ENCODE results near the gene ART4.
A peak's percentile ranks its signal among the peaks of the same experiment; 100 is the strongest.

Gene ART4

DNA sequence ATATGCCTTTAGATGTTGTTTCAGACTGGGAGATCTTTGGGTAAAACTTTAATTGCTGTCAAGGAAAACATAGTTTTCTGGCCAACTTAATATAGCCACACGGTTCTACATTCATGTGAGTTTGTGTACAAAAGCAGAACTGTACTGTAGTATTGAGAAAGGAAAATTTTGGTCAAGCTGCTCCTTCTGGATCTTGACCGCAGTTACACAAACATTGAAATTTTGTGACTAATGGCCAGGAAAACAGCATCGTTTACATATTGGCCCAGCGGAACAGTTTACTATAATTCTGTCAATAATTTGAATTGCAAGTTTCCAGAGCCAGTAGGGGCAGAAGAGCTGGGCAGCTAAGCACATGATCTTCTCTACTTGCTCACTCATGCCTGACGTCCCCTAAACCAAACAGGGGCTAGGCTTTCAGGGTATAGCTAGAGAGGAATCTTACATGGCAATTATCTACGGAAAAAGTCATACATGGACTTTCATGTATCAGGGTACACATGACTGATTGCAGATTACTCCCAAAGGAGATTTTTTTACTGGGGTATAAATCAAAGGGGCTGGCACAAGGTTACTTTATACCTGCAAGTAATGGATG is 11.4 kb upstream of the ART4 start:
- no peak overlapping the region for H3K4me3 ChIP-seq (ENCODE audit: low read depth, low read length)
- TF ChIP-seq, protein P1, sequence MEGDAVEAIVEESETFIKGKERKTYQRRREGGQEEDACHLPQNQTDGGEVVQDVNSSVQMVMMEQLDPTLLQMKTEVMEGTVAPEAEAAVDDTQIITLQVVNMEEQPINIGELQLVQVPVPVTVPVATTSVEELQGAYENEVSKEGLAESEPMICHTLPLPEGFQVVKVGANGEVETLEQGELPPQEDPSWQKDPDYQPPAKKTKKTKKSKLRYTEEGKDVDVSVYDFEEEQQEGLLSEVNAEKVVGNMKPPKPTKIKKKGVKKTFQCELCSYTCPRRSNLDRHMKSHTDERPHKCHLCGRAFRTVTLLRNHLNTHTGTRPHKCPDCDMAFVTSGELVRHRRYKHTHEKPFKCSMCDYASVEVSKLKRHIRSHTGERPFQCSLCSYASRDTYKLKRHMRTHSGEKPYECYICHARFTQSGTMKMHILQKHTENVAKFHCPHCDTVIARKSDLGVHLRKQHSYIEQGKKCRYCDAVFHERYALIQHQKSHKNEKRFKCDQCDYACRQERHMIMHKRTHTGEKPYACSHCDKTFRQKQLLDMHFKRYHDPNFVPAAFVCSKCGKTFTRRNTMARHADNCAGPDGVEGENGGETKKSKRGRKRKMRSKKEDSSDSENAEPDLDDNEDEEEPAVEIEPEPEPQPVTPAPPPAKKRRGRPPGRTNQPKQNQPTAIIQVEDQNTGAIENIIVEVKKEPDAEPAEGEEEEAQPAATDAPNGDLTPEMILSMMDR (IDR thresholded peaks at IDR 0.05; ENCODE audit: low read depth, low read length, missing control alignments): no peak
- no peak for DNase-seq (ENCODE audit: low read depth)

- H3K4me3 ChIP-seq (ENCODE audit: low read depth, low read length): no peak overlapping the region
- TF ChIP-seq, protein P1 (IDR thresholded peaks at IDR 0.05; ENCODE audit: low read depth, low read length, missing control alignments): no peak
- DNase-seq (ENCODE audit: low read depth): no peak
These were observed 10.6 kb upstream of the ART4 start for GRCh38 chr12:14853961-14854360.

DNA sequence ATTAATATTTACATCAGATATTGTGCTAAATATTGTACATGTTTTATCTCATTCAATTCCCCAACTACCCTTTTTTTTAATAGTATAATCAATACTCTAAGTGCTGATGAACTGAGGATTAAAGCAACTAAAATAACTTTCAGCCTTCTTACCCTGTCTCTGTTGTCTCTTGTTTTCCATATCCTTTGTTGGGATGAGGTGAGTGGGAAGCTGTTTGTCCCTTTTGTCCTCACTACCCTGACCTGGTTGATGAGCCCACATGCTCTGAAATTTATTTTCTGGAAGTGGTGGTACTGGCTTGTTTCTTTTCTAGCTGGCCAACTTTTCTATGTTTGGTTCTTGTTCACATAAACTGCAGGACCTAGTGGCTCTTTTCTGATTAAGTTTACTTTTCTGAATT is 9.6 kb upstream of the ART4 start:
- TF ChIP-seq, protein P1 (IDR thresholded peaks at IDR 0.05; ENCODE audit: low read depth, low read length, missing control alignments): no peak
- no peak overlapping the region for H3K4me3 ChIP-seq (ENCODE audit: low read depth, low read length)
- no peak for DNase-seq (ENCODE audit: low read depth)

- TF ChIP-seq, protein P1 (IDR thresholded peaks at IDR 0.05; ENCODE audit: low read depth, low read length, missing control alignments): no peak
- DNase-seq (ENCODE audit: low read depth): peak; percentile 41
- H3K4me3 ChIP-seq (ENCODE audit: low read depth, low read length): no peak overlapping the region
These were observed 7.8 kb upstream of the ART4 start for GRCh38 chr12:14850929-14851663.

DNA sequence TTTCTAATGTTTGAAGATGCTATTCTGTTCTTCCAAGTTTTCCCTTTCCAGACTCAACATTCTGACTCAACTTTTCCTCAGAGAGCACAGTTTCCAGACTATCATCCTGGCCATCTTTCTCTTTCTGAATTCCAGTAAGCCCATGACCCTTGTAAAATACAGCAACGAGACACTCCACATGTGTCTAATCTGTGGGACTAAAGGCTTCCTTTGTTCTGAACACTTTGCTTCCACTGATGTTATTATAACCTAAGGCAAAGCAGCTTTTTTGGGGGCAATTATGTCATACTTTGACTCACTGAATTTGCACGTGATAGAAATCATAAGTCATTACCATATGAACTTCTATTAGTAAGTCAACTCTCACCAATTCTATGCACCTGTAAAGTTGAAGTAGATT is 6.3 kb upstream of the ART4 start:
- DNase-seq (ENCODE audit: low read depth): no peak
- no peak overlapping the region for H3K4me3 ChIP-seq (ENCODE audit: low read depth, low read length)
- TF ChIP-seq, protein P1 (IDR thresholded peaks at IDR 0.05; ENCODE audit: low read depth, low read length, missing control alignments): no peak

- no peak for DNase-seq (ENCODE audit: low read depth)
- no peak overlapping the region for H3K4me3 ChIP-seq (ENCODE audit: low read depth, low read length)
- TF ChIP-seq, protein P1 (IDR thresholded peaks at IDR 0.05; ENCODE audit: low read depth, low read length, missing control alignments): no peak
These were observed 3.7 kb upstream of the ART4 start for GRCh38 chr12:14846876-14847580.
